ENCODE measurements around the gene FMN1. TPM values are rescaled to one million over a fixed set of nuclear protein-coding genes. Genes with fewer than 3 reads are reported as not detected.

FMN1 gene
- total and polyA plus RNA-seq, 2 of the 13 experiments (the other 11 are each of a cell fraction or from before 2014, with no cell fraction given), result 0.20 to 0.60 TPM

GRCh38 chr15:33005582-33005981 lies 188.9 kb downstream of the FMN1 start:
- FAIRE-seq (no peak), DNase-seq (ENCODE audit: low spot score) (no peak), ATAC-seq (no peak)
- CTCF ChIA-PET (ENCODE audit: low intra/inter-chr PET ratio, low total read pairs), result no interaction called here
- no peaks in the 10 kb centered on the region for H4K20me1 ChIP-seq (ENCODE audit: insufficient read depth, low read length)
- H3K27me3 ChIP-seq (ENCODE audit: control insufficient read depth in 1 of 2, insufficient read depth in 2 of 2, low read length in 2 of 2), result no peaks in the 10 kb centered on the region
- no TSS peak for BruUV-seq (replicated peaks)
- no peak overlapping the region for H3K27ac ChIP-seq (ENCODE audit: extremely low read length, insufficient read depth, low read length)
- in situ Hi-C loops (cut with HindIII; ENCODE audit: extremely low pct_ligation_motif_present, low pct_unique_long_range_greater_than_20kb), result no loop called here
- no peaks in the 10 kb centered on the region for H3K79me2 ChIP-seq (ENCODE audit: insufficient read depth, low read length)
- no peak overlapping the region for H3K9ac ChIP-seq (ENCODE audit: insufficient read depth, low read depth, low read length)
- H3K9me3 ChIP-seq (ENCODE audit: low read length), result no peaks in the 10 kb centered on the region
- WGBS (ENCODE audit: low lambda C conversion rate), result 41% methylated on average over 1 of the region's 1 CpG
- no peak overlapping the region for H2AFZ ChIP-seq (ENCODE audit: low read length)
- H3K4me2 ChIP-seq (ENCODE audit: low read depth, low read length), result no peak overlapping the region
- H3K4me1 ChIP-seq (ENCODE audit: insufficient read depth, low read length), result no peaks in the 10 kb centered on the region
- TF ChIP-seq NPAS2 (CRISPR knock-in tag; IDR thresholded peaks at IDR 0.05; ENCODE audit: borderline replicate concordance) (no peak), SIN3B (IDR thresholded peaks at IDR 0.05; ENCODE audit: low read length) (no peak), STAT6 (CRISPR knock-in tag; IDR thresholded peaks at IDR 0.05; ENCODE audit: borderline replicate concordance) (no peak)
- no peaks in the 10 kb centered on the region for H3K36me3 ChIP-seq (replicated peaks in 1 of 2; ENCODE audit: control insufficient read depth in 1 of 2, insufficient read depth in 2 of 2, low read length in 2 of 2)
- H3K4me3 ChIP-seq (replicated peaks in 1 of 3; ENCODE audit: insufficient read depth in 1 of 3, low read depth in 2 of 3, low read length in 3 of 3), result no peak overlapping the region
- POLR2A ChIA-PET, result no interaction called here
- intact Hi-C loops (cut with micrococcal nuclease; ENCODE audit: unreplicated experiment), result loop anchor here (5.0 kb wide), 1 partner anchor 127 kb away; no protein-coding TSS in a partner anchor

- no TSS peak for BruUV-seq (replicated peaks)
- no peak overlapping the region for H3K9ac ChIP-seq (ENCODE audit: insufficient read depth, low read depth, low read length)
- no peak overlapping the region for H2AFZ ChIP-seq (ENCODE audit: low read length)
- no peaks in the 10 kb centered on the region for H3K4me1 ChIP-seq (ENCODE audit: insufficient read depth, low read length)
- H4K20me1 ChIP-seq (ENCODE audit: insufficient read depth, low read length), result no peaks in the 10 kb centered on the region
- in situ Hi-C loops (cut with HindIII; ENCODE audit: extremely low pct_ligation_motif_present, low pct_unique_long_range_greater_than_20kb) (no loop called here), intact Hi-C loops (cut with micrococcal nuclease; ENCODE audit: unreplicated experiment) (no loop called here)
- H3K4me2 ChIP-seq (ENCODE audit: low read depth, low read length), result no peak overlapping the region
- no peaks in the 10 kb centered on the region; a peak in 1 of 5 replicates for H3K27me3 ChIP-seq (ENCODE audit: control insufficient read depth in 1 of 2, insufficient read depth in 2 of 2, low read length in 2 of 2)
- no peak for ATAC-seq
- no peak for FAIRE-seq
- ChIA-PET POLR2A (no interaction called here), CTCF (ENCODE audit: low intra/inter-chr PET ratio, low total read pairs) (no interaction called here)
- no peaks in the 10 kb centered on the region for H3K9me3 ChIP-seq (ENCODE audit: low read length)
- H3K79me2 ChIP-seq (ENCODE audit: insufficient read depth, low read length), result no peaks in the 10 kb centered on the region
- no peak for DNase-seq (ENCODE audit: low spot score)
- H3K27ac ChIP-seq (ENCODE audit: extremely low read length, insufficient read depth, low read length), result no peak overlapping the region
- H3K36me3 ChIP-seq (replicated peaks in 1 of 2; ENCODE audit: control insufficient read depth in 1 of 2, insufficient read depth in 2 of 2, low read length in 2 of 2), result no peaks in the 10 kb centered on the region
- no peak overlapping the region for H3K4me3 ChIP-seq (replicated peaks in 1 of 3; ENCODE audit: insufficient read depth in 1 of 3, low read depth in 2 of 3, low read length in 3 of 3)
- no peak for TF ChIP-seq RELA (CRISPR knock-in tag; IDR thresholded peaks at IDR 0.05)
- no peak for TF ChIP-seq ZNF770 (CRISPR knock-in tag; IDR thresholded peaks at IDR 0.05)
- no peak for TF ChIP-seq TIGD3 (CRISPR knock-in tag; IDR thresholded peaks at IDR 0.05; ENCODE audit: borderline replicate concordance)
- TF ChIP-seq, protein P1, sequence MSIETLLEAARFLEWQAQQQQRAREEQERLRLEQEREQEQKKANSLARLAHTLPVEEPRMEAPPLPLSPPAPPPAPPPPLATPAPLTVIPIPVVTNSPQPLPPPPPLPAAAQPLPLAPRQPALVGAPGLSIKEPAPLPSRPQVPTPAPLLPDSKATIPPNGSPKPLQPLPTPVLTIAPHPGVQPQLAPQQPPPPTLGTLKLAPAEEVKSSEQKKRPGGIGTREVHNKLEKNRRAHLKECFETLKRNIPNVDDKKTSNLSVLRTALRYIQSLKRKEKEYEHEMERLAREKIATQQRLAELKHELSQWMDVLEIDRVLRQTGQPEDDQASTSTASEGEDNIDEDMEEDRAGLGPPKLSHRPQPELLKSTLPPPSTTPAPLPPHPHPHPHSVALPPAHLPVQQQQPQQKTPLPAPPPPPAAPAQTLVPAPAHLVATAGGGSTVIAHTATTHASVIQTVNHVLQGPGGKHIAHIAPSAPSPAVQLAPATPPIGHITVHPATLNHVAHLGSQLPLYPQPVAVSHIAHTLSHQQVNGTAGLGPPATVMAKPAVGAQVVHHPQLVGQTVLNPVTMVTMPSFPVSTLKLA (IDR thresholded peaks at IDR 0.05), result no peak
- TF ChIP-seq HNRNPUL1 (IDR thresholded peaks at IDR 0.05; ENCODE audit: low read depth, low read length), result no peak
- no peak for TF ChIP-seq IRF1 (CRISPR knock-in tag; IDR thresholded peaks at IDR 0.05; ENCODE audit: low read depth)
- TF ChIP-seq SIX1 (CRISPR knock-in tag; IDR thresholded peaks at IDR 0.05; ENCODE audit: borderline replicate concordance), result no peak
These were observed 192.6 kb downstream of the FMN1 start for GRCh38 chr15:33001926-33002325.

Data from HepG2 (cell line).